GM21529 (cell line): ENCODE data around the gene CALCOCO2.

Source experiments
- ATAC-seq: cut with Tn5 transposase; IDR thresholded peaks from one replicate; pipeline ENCODE4 v1.9.1; 2021; ENCODE audit not compliant: unreplicated experiment

CALCOCO2 gene

GRCh38 chr17:48912476-48912875, 81.6 kb downstream of the CALCOCO2 start:
- no peak for ATAC-seq
